Esophagus squamous epithelium (tissue), 5 donors: ENCODE measurements around the gene BMP2. TPM values are rescaled to one million over a fixed set of nuclear protein-coding genes. Genes with fewer than 3 reads are reported as not detected.
A peak's percentile ranks its signal among the peaks of the same experiment; 100 is the strongest.

Source experiments
- DNase-seq: peaks from one replicate; lab custom pipeline; 2025; lab: John Stamatoyannopoulos, UW
- H3K27ac ChIP-seq, 4 donors: fragments of 200-600 bp; sonication (generic); one replicate each; pipeline ENCODE4 v1.5.1; 2016 to 2019; ENCODE audit warnings: mild to moderate bottlenecking in 1 of 4
- H3K27me3 ChIP-seq, 4 donors: fragments of 200-600 bp; sonication (generic); 1 replicate in 3 of 4; 2 replicates in 1 of 4; pipeline versions ENCODE4 v1.5.1 to v1.6.0; 2017 to 2021; ENCODE audit warnings: antibody characterized with exemption in 1 of 4
- H3K36me3 ChIP-seq, 3 donors: fragments of 200-600 bp; sonication (generic); one replicate each; pipeline ENCODE4 v1.5.1; 2016 to 2019
- H3K4me1 ChIP-seq, 3 donors: fragments of 200-600 bp; sonication (generic); one replicate each; pipeline ENCODE4 v1.5.1; 2017 to 2019
- H3K4me3 ChIP-seq, 4 donors: fragments of 200-600 bp; sonication (generic); 1 replicate in 3 of 4; 2 replicates in 1 of 4; pipeline ENCODE4 v1.5.1; 2016 to 2019; ENCODE audit warnings: mild to moderate bottlenecking in 2 of 4, moderate library complexity in 1 of 4
- H3K9me3 ChIP-seq, 3 donors: fragments of 200-600 bp; sonication (generic); one replicate each; pipeline ENCODE4 v1.5.1; 2016 to 2019
- CTCF ChIP-seq, 6 experiments: fragments of 450-650 bp in 4 of 6; fragments of 200-600 bp in 2 of 6; sonication (generic) in 2 of 6; IDR thresholded peaks; one replicate each; pipeline ENCODE4 v1.5.1; 2016 to 2019; ENCODE audit warnings: antibody characterized with exemption in 6 of 6, mild to moderate bottlenecking in 4 of 6, moderate library complexity in 4 of 6
- POLR2A ChIP-seq, 4 donors: fragments of 450-650 bp; IDR thresholded peaks; one replicate each; pipeline ENCODE4 v1.6.1; 2017; ENCODE audit warnings: antibody characterized with exemption in 4 of 4, mild to moderate bottlenecking in 4 of 4, moderate library complexity in 3 of 4
- WGBS, 2 donors: methylation state at CpG; one replicate each; pipeline ENCODE4 v1.1.5; 2018; 5-methylcytosine and 5-hydroxymethylcytosine counted together
- intact Hi-C: fragments of 100-400 bp; cut with DNase I; formaldehyde crosslinking; loops from one replicate; pipeline ENCODE4 v1.15.0; 2022
- total RNA-seq, 4 donors: library from RNA; depleted of rRNA; stranded (reverse); fragments of >200 nt; gene quantifications; one replicate each; pipeline ENCODE4 v1.1.0, GENCODE V29; 2016
- donor health status: DM: yes; HTN: yes; CAD: no.

The BMP2 gene
- 1 to 10 TPM; 3.5 to 7.6 (median 5.4) TPM for total RNA-seq

- H3K27me3 ChIP-seq, result peaks cover 0 to 32% (median 0%) of the 10 kb centered on the region in 4 donors
- H3K9me3 ChIP-seq, result no peaks in the 10 kb centered on the region
- intact Hi-C loops, result loop anchor here (10.0 kb wide), 1 partner anchor 133 kb away; no protein-coding TSS in a partner anchor
- DNase-seq, result no peak
- H3K27ac ChIP-seq, result peak within 1 kb of the TSS; percentile 78 to 86 (median 82)
- no peaks in the 10 kb centered on the region for H3K36me3 ChIP-seq
- TF ChIP-seq CTCF (IDR thresholded peaks at IDR 0.05) (peak in 1 of 6 experiments; percentile 15), POLR2A (IDR thresholded peaks at IDR 0.05) (peak in 2 of 4 donors; percentile 36 to 49)
- peak within 1 kb of the TSS; percentile 59 to 89 (median 72) for H3K4me3 ChIP-seq
- no CpG with 5 or more reads among the region's 112 CpGs for WGBS, 2 donors
- peaks cover 0 to 56% (median 11%) of the 10 kb centered on the region in 3 donors for H3K4me1 ChIP-seq
Measured at GRCh38 chr20:6767536-6768227, at the start of gene BMP2. Gene BMP2 (plus strand): TSS chr20:6767686. CDS start chr20:6770127, 2,441 bp downstream.

DNA sequence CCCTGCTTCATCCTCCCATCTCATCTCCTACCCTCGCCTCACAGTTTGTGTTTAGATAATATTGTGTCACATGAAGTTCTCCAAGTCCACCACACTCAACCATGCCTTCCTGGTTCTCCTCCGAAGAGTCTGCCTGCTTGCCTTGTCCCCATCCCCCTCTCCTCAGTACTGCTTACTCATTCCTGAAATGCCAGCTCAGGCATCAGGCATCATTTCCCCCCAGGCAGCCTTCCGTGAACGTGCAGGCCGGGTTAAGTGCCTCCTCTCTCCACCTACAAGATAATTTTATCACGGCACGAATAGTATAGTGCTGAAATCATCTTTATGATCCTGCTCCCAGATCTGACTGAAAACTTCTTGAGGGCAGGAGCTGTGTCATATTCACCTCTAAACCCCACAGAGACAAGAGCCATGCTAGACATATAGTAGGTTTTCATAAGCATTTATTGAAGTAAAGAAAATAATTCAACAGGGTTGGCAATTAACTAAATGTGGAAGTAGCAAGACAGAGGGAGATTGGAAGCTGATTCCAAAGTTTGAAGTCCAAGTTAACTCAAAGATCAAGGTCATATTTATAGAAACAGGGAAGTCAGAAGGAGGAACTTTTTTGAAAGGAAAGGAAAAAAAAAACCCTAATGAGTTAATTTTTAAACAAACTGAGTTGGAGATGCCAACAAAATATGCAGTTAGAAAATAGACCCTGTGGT, 48.7 kb upstream of the BMP2 start:
- no peaks in the 10 kb centered on the region for H3K27me3 ChIP-seq
- WGBS, 2 donors, result 53 to 56% methylated on average over 7 of the region's 7 CpGs
- H3K4me1 ChIP-seq, result peaks cover 0 to 13% (median 5%) of the 10 kb centered on the region in 3 donors
- H3K4me3 ChIP-seq, result no peak overlapping the region
- no peaks in the 10 kb centered on the region for H3K36me3 ChIP-seq
- H3K9me3 ChIP-seq, result no peaks in the 10 kb centered on the region
- peak overlapping the region in 1 of 4 donors; percentile 28 for H3K27ac ChIP-seq
- TF ChIP-seq CTCF (IDR thresholded peaks at IDR 0.05), result no peak
- DNase-seq, result no peak
- intact Hi-C loops, result no loop called here

DNA sequence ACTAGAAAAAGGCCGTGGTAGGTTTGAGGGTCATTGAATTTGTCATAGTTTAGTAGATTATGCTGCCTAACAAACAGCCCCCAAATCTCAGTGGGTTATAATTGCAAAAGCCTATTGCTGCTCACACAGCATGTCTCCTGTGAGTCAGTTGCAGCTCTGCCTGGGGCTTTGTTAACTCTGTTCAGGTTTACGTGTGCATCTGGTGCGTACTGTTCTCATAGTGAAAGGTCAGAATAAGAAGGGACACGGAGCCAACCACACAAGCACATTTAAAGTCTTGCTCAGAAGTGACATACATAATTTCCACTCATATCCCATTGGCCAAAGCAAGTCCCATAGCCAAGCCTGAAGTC, 48.1 kb upstream of the BMP2 start:
- no peak overlapping the region for H3K27ac ChIP-seq
- no peak overlapping the region for H3K4me3 ChIP-seq
- H3K27me3 ChIP-seq, result no peaks in the 10 kb centered on the region
- WGBS, 2 donors, result 61 to 94% methylated on average over 2 to 3 of the region's 4 CpGs
- no peak for DNase-seq
- peaks cover 0 to 11% (median 5%) of the 10 kb centered on the region in 3 donors for H3K4me1 ChIP-seq
- H3K36me3 ChIP-seq, result no peaks in the 10 kb centered on the region
- TF ChIP-seq CTCF (IDR thresholded peaks at IDR 0.05) (no peak), POLR2A (IDR thresholded peaks at IDR 0.05) (no peak)
- no peaks in the 10 kb centered on the region for H3K9me3 ChIP-seq
- intact Hi-C loops, result no loop called here

GRCh38 chr20:6726761-6727160, 40.7 kb upstream of the BMP2 start:
- no peak overlapping the region for H3K27ac ChIP-seq
- TF ChIP-seq POLR2A (IDR thresholded peaks at IDR 0.05), result no peak
- no peak for TF ChIP-seq CTCF (IDR thresholded peaks at IDR 0.05)
- no peaks in the 10 kb centered on the region for H3K36me3 ChIP-seq
- no peaks in the 10 kb centered on the region for H3K9me3 ChIP-seq
- intact Hi-C loops, result no loop called here
- H3K4me3 ChIP-seq, result no peak overlapping the region
- H3K4me1 ChIP-seq, result no peaks in the 10 kb centered on the region
- H3K27me3 ChIP-seq, result no peaks in the 10 kb centered on the region
- 67% methylated on average over 1 of the region's 1 CpG; no CpG with 5 or more reads in 1 of the 2 donors for WGBS, 2 donors
- no peak for DNase-seq
